Breast epithelium (tissue), 3 donors: ENCODE data around the gene GPHN.

Experiments
- CTCF ChIP-seq, 3 donors: fragments of 450-650 bp; IDR thresholded peaks; one replicate each; pipeline ENCODE4 v1.5.1; 2016 to 2017; ENCODE audit warnings: antibody characterized with exemption in 3 of 3, mild to moderate bottlenecking in 3 of 3, moderate library complexity in 3 of 3
- POLR2A ChIP-seq: fragments of 450-650 bp; IDR thresholded peaks from one replicate; pipeline ENCODE4 v1.6.1; 2016; ENCODE audit warnings: antibody characterized with exemption, mild to moderate bottlenecking, moderate library complexity
- POLR2AphosphoS5 ChIP-seq, 3 donors: sonication (generic); formaldehyde crosslinking; IDR thresholded peaks; one replicate each; pipeline ENCODE4 v1.6.1; 2017; ENCODE audit warnings: antibody characterized with exemption in 3 of 3

- TF ChIP-seq CTCF (IDR thresholded peaks at IDR 0.05): no peak
- no peak for TF ChIP-seq POLR2A
- TF ChIP-seq POLR2AphosphoS5 (IDR thresholded peaks at IDR 0.05): no peak
These were observed 662.7 kb downstream of the GPHN start for GRCh38 chr14:67170660-67171059.
